HuH-7.5 (cell line): Measurements from ENCODE around the gene PCDHGB7.
"Not testable (repeated sequence)": the region's sequence is repeated elsewhere in the genome, so short reads cannot be mapped to it uniquely, and the experiment has no call there.

Experiments used
- DNase-seq: peaks from one replicate; pipeline ENCODE4 v3.0.0; 2011; ENCODE audit warnings: low spot score

PCDHGB7 gene

DNA sequence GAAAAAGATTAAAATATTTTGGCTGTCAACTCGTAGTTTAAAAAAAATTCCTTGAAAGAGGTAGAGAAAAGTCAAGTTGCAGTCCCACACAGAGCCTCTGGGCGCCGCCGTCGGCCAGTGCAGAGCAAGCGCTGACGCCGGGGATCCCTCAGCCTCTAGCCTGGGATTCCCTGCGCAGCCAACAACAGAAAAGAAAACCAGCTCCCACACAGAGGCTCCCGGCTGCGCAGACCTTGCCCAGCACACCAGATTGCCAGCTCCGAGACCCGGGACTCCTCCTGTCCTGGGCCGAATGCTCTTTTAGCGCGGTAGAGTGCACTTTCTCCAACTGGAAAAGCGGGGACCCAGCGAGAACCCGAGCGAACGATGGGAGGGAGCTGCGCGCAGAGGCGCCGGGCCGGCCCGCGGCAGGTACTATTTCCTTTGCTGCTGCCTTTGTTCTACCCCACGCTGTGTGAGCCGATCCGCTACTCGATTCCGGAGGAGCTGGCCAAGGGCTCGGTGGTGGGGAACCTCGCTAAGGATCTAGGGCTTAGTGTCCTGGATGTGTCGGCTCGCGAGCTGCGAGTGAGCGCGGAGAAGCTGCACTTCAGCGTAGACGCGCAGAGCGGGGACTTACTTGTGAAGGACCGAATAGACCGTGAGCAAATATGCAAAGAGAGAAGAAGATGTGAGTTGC lies at the start of gene PCDHGB7:
TSS of gene PCDHGB7 (plus strand) at position 184 of the 679 bp plus-strand sequence. CDS start at position 367, 183 bp downstream.
- not testable (repeated sequence) for DNase-seq

DNA sequence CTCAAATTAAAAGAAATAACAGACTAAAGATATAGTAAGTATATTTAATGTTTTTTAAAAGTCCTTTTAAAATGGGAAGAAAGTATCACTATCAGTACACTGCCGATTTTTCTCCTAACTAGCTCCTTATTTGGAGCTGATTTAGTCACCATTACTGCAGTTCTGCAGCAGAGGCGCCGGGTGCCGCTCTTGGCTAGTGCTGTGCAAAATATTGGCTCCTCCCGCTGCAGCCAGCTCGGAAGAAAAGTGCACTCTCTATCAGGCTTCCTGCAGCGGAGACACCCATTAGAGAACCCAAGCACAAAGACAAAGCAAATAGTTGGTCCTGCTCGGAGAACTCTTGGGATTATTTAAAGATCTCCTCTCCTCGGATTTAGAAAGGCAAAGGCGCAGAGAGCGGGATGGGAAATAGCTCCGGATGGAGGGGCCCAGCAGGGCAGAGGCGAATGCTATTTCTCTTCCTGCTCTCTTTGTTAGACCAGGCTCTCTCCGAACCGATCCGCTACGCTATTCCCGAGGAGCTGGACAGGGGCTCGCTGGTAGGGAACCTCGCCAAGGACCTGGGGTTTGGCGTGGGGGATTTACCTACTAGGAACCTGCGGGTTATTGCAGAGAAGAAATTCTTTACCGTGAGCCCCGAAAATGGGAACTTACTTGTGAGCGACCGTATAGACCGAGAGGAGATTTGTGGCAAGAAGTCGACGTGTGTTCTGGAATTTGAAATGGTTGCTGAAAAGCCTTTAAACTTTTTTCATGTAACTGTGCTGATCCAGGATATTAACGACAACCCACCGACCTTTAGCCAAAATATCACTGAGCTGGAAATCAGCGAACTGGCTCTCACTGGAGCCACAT lies 47.3 kb upstream of the PCDHGB7 start, which contains the start of gene PCDHGB3:
TSS of gene PCDHGB3 (plus strand) at position 249 of the 855 bp plus-strand sequence. CDS start at position 402, 153 bp downstream.
- DNase-seq = no peak

DNA sequence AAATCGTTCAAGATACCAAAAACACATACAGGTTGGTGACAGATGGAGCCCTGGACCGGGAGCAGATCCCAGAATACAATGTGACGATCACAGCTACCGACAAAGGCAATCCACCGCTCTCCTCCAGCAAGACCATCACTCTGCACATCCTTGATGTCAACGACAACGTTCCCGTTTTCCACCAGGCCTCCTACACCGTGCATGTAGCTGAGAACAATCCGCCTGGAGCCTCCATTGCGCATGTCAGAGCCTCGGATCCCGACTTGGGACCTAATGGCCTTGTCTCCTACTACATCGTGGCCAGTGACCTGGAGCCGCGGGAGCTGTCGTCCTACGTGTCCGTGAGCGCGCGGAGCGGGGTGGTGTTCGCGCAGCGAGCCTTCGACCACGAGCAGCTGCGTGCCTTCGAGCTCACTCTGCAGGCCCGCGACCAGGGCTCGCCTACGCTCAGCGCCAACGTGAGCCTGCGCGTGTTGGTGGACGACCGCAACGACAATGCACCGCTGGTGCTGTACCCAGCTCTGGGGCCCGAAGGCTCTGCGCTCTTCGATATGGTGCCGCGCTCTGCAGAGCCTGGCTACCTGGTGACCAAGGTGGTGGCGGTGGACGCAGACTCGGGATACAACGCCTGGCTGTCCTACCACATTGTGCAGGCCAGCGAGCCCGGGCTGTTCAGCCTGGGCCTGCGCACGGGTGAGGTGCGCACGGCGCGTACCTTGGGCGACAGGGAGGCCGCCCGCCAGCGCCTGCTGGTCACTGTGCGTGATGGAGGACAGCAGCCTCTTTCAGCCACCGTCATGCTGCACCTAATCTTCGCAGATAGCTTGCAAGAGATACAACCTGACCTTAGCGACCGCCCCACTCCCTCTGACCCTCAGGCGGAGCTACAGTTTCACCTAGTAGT lies 45.7 kb upstream of the PCDHGB7 start:
- no peak for DNase-seq

DNA sequence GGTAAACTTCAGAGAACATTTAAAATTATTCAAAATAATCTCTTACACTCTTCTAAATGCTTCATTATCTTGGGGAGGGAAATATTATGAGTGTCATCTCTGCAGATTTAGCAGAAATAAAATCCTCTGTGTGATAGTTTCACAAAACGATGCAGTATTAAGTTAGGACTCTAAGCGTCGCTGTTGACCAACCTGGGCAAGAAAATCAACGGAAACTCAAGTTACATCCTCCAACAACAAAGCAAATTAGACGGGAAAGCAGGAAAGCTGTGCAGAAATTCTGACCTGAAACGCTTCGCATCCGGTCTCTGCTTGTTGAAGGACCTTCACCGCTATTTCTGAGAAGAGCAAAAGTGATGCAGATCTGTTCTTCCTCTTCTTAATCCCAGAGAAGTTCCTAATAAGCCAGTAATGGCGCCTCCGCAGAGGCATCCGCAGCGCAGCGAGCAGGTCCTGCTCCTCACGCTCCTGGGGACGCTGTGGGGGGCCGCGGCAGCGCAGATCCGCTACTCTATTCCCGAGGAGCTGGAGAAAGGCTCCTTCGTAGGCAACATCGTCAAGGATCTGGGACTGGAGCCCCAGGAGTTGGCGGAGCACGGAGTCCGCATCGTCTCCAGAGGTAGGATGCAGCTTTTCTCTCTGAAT lies 43.7 kb upstream of the PCDHGB7 start, which contains the start of gene PCDHGA6:
TSS of gene PCDHGA6 (plus strand) at position 219 of the 645 bp plus-strand sequence. CDS start at position 412, 193 bp downstream.
- no peak for DNase-seq

DNA sequence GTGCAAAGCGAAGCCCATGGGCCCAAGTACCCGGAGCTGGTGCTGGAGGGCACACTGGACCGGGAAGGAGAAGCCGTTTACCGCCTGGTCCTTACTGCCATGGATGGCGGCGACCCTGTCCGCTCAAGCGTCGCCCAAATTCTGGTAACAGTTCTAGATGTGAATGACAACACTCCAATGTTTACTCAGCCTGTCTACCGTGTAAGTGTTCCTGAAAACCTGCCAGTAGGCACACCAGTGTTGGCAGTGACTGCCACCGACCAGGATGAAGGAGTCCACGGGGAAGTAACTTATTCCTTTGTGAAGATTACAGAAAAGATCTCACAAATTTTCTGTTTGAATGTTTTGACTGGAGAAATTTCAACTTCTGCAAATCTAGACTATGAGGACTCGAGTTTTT lies 42.9 kb upstream of the PCDHGB7 start:
- no peak for DNase-seq

DNA sequence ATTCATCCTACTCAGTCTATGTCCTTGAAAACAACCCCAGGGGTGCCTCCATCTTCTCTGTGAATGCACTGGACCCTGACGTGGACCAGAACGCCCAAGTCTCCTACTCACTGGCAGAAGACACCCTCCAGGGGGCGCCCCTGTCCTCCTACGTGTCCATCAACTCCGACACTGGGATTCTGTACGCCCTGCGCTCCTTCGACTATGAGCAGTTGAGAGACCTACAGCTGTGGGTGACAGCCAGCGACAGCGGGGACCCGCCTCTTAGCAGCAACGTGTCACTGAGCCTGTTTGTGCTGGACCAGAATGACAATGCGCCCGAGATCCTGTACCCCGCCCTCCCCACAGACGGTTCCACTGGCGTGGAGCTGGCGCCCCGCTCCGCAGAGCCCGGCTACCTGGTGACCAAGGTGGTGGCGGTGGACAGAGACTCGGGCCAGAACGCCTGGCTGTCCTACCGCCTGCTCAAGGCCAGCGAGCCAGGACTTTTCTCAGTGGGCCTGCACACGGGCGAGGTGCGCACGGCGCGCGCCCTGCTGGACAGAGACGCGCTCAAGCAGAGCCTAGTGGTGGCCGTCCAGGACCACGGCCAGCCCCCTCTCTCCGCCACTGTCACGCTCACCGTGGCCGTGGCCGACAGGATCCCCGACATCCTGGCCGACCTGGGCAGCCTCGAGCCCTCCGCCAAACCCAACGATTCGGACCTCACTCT lies 41.9 kb upstream of the PCDHGB7 start:
- DNase-seq = not testable (repeated sequence)

DNA sequence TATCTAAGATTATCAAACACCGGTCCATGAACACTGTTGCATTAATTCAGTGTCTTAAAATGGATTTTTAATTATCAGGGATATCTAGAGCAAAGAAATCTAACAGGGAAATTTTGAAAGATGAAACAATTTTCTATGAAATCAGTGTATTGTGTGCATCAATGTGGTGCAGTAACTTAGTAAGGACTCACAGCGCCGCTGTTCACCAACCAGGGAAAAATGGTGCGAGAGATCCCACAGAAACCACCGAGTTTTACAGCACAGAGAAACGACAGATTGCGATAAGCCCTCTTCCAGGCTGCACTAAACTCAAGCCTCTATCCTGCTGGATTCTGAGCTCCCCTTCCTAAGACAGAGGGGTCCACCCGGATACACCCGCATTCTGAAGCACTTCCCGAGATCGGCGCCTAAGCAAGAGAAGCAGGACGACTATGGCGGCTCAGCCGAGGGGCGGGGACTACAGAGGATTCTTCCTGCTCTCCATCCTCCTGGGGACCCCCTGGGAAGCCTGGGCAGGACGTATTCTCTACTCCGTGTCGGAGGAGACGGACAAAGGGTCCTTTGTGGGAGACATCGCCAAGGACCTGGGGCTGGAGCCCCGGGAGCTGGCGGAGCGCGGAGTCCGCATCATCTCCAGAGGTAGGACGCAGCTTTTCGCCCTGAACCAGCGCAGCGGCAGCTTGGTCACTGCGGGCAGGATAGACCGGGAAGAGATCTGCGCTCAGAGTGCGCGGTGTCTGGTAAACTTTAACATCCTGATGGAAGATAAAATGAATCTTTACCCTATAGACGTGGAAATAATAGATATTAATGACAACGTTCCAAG lies 34.8 kb upstream of the PCDHGB7 start, which contains the start of gene PCDHGA7:
TSS of gene PCDHGA7 (plus strand) at position 274 of the 826 bp plus-strand sequence. CDS start at position 432, 158 bp downstream.
- DNase-seq = peak; percentile 70

DNA sequence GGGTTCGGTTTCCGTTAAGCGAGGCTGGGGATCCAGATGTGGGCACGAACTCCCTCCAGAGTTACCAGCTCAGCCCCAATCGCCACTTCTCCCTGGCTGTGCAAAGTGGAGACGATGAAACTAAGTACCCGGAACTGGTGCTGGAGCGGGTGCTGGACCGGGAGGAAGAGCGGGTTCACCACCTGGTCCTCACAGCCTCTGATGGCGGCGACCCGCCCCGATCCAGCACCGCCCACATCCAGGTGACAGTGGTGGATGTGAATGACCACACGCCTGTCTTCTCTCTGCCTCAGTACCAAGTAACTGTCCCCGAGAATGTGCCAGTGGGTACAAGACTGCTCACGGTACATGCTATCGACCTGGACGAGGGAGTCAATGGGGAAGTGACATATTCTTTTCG lies 34.1 kb upstream of the PCDHGB7 start:
- DNase-seq = peak; percentile 23

DNA sequence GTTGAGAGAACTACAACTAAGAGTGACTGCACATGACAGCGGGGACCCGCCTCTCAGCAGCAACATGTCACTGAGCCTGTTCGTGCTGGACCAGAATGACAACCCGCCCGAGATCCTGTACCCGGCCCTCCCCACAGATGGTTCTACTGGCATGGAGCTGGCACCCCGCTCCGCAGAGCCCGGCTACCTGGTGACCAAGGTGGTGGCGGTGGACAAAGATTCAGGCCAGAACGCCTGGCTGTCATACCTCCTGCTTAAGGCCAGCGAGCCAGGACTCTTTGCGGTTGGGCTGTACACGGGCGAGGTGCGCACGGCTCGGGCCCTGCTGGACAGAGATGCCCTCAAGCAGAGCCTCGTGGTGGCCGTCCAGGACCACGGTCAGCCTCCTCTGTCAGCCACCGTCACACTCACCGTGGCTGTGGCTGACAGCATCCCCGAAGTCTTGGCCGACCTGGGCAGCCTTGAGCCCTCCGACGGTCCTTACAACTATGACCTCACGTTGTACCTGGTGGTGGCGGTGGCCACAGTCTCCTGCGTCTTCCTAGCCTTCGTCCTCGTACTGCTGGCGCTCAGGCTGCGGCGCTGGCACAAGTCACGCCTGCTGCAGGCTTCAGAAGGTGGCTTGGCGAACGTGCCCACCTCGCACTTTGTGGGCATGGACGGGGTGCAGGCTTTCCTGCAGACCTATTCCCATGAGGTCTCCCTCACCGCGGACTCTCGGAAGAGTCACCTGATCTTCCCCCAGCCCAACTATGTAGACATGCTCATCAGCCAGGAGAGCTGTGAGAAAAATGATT lies 32.8 kb upstream of the PCDHGB7 start:
- no peak for DNase-seq

DNA sequence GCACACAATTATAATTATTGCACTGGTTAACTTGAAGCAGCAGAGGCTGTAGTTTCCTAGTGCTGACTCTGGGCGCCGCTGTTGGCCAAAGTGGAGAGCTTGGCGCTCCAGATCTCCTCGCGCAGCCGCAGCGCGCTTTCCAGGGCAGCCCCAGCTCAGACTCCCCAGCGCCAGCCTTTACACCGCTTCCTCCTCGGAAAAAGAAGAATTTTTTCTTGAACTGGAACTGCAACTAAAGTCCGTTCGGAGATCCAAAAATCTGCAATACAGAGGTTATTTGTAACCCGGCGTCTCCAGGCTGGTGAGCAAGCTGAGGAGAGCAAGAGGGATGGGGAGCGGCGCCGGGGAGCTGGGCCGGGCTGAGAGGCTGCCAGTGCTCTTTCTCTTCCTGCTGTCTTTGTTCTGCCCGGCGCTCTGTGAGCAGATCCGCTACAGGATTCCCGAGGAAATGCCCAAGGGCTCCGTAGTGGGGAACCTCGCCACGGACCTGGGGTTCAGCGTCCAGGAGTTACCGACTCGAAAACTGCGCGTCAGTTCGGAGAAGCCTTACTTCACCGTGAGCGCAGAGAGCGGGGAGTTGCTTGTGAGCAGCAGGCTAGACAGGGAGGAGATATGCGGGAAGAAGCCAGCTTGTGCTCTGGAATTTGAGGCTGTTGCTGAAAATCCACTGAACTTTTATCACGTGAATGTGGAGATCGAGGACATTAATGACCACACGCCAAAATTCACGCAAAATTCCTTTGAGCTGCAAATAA lies 29.7 kb upstream of the PCDHGB7 start, which contains the start of gene PCDHGB4:
TSS of gene PCDHGB4 (plus strand) at position 142 of the 755 bp plus-strand sequence. CDS start at position 329, 187 bp downstream.
- DNase-seq = not testable (repeated sequence)

DNA sequence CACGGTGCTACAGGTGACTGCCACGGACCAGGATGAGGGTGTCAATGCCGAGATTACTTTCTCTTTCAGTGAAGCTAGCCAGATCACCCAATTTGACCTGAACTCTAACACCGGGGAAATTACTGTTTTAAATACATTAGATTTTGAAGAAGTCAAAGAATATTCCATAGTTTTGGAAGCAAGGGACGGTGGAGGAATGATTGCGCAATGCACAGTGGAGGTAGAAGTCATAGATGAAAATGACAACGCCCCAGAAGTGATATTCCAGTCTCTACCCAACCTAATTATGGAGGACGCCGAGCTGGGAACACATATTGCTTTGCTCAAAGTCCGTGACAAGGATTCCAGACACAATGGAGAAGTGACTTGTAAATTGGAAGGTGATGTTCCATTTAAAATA lies 28.8 kb upstream of the PCDHGB7 start:
- no peak for DNase-seq

DNA sequence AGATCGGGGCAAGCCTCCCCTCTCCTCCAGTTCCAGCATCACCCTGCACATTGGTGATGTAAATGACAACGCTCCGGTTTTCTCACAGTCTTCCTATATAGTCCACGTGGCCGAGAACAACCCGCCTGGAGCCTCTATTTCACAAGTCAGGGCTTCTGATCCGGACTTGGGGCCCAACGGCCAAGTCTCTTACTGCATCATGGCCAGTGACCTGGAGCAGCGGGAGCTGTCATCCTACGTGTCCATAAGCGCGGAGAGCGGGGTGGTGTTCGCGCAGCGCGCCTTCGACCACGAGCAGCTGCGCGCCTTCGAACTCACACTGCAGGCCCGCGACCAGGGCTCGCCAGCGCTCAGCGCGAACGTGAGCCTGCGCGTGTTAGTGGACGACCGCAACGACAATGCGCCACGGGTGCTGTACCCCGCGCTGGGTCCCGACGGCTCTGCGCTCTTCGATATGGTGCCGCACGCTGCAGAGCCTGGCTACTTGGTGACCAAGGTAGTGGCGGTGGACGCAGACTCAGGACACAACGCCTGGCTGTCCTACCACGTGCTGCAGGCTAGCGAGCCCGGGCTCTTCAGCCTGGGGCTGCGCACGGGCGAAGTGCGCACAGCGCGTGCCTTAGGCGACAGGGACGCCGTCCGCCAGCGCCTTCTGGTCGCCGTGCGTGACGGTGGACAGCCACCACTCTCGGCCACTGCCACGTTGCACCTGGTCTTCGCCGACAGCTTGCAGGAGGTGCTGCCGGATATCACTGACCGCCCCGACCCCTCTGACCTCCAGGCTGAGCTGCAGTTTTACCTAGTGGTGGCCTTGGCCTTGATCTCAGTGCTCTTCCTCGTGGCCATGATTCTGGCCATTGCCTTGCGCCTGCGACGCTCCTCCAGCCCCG lies 28.1 kb upstream of the PCDHGB7 start:
- no peak for DNase-seq

DNA sequence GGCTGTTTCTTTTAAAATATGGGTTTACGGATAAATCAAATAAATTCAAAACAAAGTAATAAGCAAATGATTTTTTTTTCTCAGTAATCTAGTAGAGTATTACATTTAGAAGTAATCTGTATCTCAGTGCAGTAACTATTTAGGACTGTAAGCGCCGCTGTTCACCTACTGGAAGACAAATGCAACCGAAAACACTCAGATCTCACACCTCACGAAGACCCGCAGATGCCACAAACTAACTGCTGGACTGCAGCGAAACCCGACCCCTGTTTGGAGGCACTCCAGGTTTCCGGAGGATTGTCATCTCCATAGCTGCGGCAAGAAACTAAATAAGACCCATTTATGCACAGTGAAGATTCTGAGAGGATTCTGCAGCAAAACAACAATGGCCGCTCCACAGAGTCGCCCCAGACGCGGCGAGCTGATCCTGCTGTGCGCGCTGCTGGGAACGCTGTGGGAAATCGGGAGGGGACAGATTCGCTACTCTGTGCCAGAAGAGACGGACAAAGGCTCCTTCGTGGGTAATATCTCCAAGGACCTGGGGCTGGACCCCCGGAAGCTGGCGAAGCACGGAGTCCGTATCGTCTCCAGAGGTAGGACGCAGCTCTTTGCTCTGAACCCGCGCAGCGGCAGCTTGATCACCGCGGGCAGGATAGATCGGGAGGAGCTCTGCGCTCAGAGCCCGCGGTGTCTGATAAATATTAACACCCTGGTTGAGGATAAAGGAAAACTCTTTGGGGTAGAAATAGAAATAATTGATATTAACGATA lies 24.9 kb upstream of the PCDHGB7 start, which contains the start of gene PCDHGA8:
TSS of gene PCDHGA8 (plus strand) at position 205 of the 770 bp plus-strand sequence. CDS start at position 386, 181 bp downstream.
- DNase-seq = no peak

DNA sequence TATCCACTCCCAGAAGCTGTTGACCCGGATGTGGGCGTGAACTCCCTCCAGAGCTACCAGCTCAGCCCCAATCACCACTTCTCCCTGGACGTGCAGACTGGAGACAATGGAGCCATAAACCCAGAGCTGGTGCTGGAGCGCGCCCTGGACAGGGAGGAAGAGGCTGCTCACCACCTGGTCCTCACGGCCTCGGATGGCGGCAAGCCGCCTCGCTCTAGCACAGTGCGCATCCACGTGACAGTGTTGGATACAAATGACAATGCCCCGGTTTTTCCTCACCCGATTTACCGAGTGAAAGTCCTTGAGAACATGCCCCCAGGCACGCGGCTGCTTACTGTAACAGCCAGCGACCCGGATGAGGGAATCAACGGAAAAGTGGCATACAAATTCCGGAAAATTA lies 24.2 kb upstream of the PCDHGB7 start:
- DNase-seq = no peak

DNA sequence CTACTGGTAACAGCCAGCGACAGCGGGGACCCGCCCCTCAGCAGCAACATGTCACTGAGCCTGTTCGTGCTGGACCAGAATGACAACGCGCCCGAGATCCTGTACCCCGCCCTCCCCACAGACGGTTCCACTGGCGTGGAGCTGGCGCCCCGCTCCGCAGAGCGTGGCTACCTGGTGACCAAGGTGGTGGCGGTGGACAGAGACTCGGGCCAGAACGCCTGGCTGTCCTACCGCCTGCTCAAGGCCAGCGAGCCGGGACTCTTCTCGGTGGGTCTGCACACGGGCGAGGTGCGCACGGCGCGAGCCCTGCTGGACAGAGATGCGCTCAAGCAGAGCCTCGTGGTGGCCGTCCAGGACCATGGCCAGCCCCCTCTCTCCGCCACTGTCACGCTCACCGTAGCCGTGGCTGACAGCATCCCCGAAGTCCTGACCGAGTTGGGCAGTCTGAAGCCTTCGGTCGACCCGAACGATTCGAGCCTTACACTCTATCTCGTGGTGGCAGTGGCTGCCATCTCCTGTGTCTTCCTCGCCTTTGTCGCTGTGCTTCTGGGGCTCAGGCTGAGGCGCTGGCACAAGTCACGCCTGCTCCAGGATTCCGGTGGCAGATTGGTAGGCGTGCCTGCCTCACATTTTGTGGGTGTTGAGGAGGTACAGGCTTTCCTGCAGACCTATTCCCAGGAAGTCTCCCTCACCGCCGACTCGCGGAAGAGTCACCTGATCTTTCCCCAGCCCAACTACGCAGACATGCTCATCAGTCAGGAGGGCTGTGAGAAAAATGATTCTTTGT lies 22.9 kb upstream of the PCDHGB7 start:
- DNase-seq = not testable (repeated sequence)
